HG02759 (cell line): Measurements from ENCODE around the gene ASPSCR1.
"Not testable (repeated sequence)": the region's sequence is repeated elsewhere in the genome, so short reads cannot be mapped to it uniquely, and the experiment has no call there.

Experiments used
- ATAC-seq: cut with Tn5 transposase; IDR thresholded peaks from one replicate; pipeline ENCODE4 v1.9.1; 2021; ENCODE audit warnings: mild to moderate bottlenecking, moderate library complexity; ENCODE audit not compliant: unreplicated experiment

Gene ASPSCR1

GRCh38 chr17:82037092-82037888 lies 59.9 kb downstream of the ASPSCR1 start, which contains the start of gene DCXR:
Gene DCXR, minus strand, starts transcription at chr17:82037697. Its CDS starts 15 bp downstream, at chr17:82037682.
- peak; percentile 92 for ATAC-seq

GRCh38 chr17:82037889-82038195 lies 60.4 kb downstream of the ASPSCR1 start:
- no peak for ATAC-seq

- not testable (repeated sequence) for ATAC-seq
These were observed 61.5 kb downstream of the ASPSCR1 start for GRCh38 chr17:82038796-82039409.

GRCh38 chr17:82039695-82040299 lies 62.4 kb downstream of the ASPSCR1 start:
- no peak for ATAC-seq

- ATAC-seq: no peak
These were observed 63.9 kb downstream of the ASPSCR1 start for GRCh38 chr17:82041144-82041814.

GRCh38 chr17:82042649-82043048 lies 65.2 kb downstream of the ASPSCR1 start:
- no peak for ATAC-seq

- no peak for ATAC-seq
These were observed 66.1 kb downstream of the ASPSCR1 start for GRCh38 chr17:82043507-82043906.

GRCh38 chr17:82045936-82046484 lies 68.6 kb downstream of the ASPSCR1 start:
- ATAC-seq: no peak

GRCh38 chr17:82046903-82047302 lies 69.5 kb downstream of the ASPSCR1 start:
- ATAC-seq: no peak

GRCh38 chr17:82047379-82047778 lies 70.0 kb downstream of the ASPSCR1 start:
- ATAC-seq: no peak

- ATAC-seq: no peak
These were observed 70.6 kb downstream of the ASPSCR1 start for GRCh38 chr17:82047914-82048570.

- no peak for ATAC-seq
These were observed 71.1 kb downstream of the ASPSCR1 start for GRCh38 chr17:82048571-82048971.

- ATAC-seq: no peak
These were observed 71.7 kb downstream of the ASPSCR1 start for GRCh38 chr17:82049106-82049505.

GRCh38 chr17:82049521-82049971 lies 72.1 kb downstream of the ASPSCR1 start:
- no peak for ATAC-seq

GRCh38 chr17:82050152-82050760 lies 72.8 kb downstream of the ASPSCR1 start:
- ATAC-seq: no peak

- ATAC-seq: peak; percentile 14
These were observed 73.6 kb downstream of the ASPSCR1 start for GRCh38 chr17:82050761-82051641.

- peak; percentile 74 for ATAC-seq
These were observed 74.6 kb downstream of the ASPSCR1 start, which contains the start of the genes GPS1 and RFNG for GRCh38 chr17:82051776-82052637. Gene GPS1, plus strand, starts transcription at chr17:82051898. Its CDS starts 34 bp downstream, at chr17:82051932. Gene RFNG, minus strand, starts transcription at chr17:82051811. Its CDS starts 45 bp downstream, at chr17:82051766.

- no peak for ATAC-seq
These were observed 75.2 kb downstream of the ASPSCR1 start for GRCh38 chr17:82052638-82053059.
